HG03103 (cell line): ENCODE data around the gene COMP.

ENCODE experiments used
- ATAC-seq: cut with Tn5 transposase; IDR thresholded peaks from one replicate; pipeline ENCODE4 v1.9.1; 2021; ENCODE audit warnings: low read depth; ENCODE audit not compliant: unreplicated experiment

COMP gene

GRCh38 chr19:18804139-18804601 is 13.1 kb upstream of the COMP start:
- ATAC-seq: no peak

- no peak for ATAC-seq
Measured at GRCh38 chr19:18803550-18804138, 12.5 kb upstream of the COMP start.

GRCh38 chr19:18802354-18802753 is 11.2 kb upstream of the COMP start:
- no peak for ATAC-seq

- no peak for ATAC-seq
Measured at GRCh38 chr19:18800636-18801035, 9.5 kb upstream of the COMP start.

GRCh38 chr19:18800079-18800478 is 9.0 kb upstream of the COMP start:
- ATAC-seq: no peak

DNA sequence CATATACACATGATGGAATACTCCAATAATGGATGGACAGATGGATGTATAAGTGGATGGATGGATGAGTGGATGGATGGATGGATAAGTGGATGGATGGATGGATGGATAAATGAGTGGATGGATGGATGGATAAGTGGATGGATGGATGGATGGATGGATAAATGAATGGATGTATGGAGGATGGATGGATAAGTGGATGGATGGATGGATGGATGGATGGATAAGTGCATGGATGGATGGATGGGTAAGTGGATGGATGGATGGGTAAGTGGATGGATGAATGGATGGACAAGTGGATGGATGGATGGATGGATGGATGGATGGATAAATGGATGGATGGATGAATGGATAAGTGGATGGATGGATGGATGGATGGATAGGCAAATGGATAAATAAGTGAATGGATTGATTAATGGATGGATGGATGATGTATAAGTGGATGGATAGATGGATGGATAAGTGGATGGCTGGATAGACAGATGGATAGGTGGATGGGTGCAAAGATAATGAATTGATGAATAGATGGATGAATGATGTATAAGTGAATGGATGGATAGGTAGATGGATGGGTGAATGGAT is 8.4 kb upstream of the COMP start:
- ATAC-seq: no peak

- no peak for ATAC-seq
Measured at GRCh38 chr19:18798384-18799352, 7.6 kb upstream of the COMP start.

GRCh38 chr19:18796239-18796638 is 5.1 kb upstream of the COMP start:
- ATAC-seq: no peak

DNA sequence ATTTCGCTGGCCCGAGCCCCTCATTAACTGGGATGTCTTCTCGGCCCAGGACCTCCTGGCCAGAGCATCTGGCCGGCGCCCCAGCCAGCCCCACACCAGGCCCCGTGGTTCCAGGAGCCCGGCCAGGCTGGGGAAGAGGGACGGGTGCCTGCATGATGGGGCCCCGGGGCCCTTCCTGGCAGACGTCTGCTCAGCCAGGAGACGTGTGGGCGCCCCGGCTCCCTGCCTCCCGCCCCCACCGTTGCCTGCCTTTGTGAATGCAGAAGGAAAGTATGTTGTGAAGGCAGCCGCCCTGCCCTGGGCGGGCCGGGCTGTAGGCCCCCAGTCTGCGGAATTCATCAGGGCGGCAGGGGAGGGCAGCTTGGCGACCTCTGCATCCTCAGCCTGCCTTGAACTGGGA is 4.4 kb upstream of the COMP start:
- ATAC-seq: no peak

- no peak for ATAC-seq
Measured at GRCh38 chr19:18794692-18795091, 3.6 kb upstream of the COMP start.

- ATAC-seq: no peak
Measured at GRCh38 chr19:18794029-18794313, 2.9 kb upstream of the COMP start.

DNA sequence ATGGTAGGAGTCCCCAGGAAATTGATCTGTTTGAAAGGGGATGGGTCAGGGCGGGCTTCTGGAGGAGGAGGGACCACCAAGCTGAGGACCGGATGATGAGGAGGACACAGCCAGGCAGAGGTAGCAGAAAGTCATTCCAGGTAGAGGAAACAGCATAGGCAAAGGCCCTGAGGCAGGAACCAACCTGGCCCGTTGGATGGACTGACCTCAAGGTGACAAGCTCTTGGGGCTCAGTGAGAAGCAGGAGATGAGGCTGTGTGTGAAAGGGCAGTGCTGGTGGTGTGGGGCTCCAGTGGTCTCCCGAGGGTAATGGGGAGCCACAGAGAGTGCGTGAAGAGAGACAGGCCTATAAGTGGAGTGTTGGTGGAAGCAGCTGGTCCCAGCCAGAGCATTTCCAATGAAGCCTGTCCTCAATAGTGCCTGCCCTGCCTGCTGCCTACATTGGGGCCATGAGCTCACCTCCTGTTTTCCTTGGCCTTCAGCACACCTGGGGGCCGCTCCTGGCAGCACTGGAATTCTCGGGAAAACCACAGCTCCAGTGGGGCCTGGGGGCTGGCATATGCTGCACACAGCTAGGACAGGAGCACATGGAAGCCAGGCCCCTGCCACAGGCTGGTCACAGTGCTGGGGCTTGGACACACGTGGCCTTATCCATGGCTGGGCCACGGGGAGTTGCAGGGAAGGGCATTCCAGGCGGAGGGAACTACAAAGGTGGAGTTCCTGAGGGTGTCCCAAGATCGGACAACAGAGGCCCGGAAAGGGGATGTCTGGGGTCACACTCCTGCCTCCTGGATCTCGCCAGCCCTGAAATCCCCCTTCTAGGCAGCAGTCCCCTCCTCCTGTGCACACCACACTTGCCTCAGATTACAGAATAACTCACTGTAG is 2.3 kb upstream of the COMP start:
- no peak for ATAC-seq

- no peak for ATAC-seq
Measured at GRCh38 chr19:18792661-18793060, 1.6 kb upstream of the COMP start.

DNA sequence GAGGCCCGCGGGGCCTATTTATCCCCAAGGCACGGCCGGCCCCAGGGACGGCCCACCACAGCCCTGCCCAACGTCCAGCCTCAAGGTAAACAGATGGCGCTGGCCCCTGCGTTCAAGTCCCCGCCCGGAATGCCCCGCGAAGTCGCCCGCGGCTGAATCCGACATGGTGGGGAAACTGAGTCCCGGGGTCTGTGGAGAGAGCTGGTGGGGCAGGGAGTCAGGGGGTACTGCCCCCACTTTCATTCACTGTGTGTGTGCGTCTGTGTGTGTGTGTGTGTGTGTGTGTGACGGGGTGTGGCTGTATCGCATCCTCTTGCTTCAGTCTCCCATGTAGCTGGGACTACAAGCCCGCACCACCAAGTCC is 192 bp upstream of the COMP start:
- ATAC-seq: no peak

GRCh38 chr19:18789883-18790565 is 1.1 kb downstream of the COMP start:
- ATAC-seq: no peak

DNA sequence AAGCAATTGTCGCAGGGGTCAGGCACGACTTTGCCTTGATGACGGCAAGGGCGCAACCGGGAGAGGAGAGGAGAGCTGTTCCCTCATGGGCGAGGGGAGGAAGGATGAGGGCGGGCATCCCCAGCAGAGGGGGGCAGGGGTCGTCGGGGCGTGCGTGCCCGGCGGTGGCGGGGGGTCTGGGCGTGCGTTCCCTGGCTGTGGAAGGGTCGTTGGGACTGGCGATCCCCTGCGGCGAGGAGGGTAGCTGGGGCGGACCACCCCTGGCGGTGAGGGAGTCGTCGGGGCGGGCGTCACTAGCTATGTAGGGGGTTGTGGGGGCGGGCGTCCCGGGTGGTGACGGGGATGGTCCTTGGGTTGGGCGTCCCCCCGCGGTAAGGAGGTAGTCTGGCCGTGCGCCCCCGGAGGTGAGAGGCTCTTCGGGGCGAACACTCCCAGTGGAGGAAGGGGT is 1.7 kb downstream of the COMP start:
- ATAC-seq: no peak

DNA sequence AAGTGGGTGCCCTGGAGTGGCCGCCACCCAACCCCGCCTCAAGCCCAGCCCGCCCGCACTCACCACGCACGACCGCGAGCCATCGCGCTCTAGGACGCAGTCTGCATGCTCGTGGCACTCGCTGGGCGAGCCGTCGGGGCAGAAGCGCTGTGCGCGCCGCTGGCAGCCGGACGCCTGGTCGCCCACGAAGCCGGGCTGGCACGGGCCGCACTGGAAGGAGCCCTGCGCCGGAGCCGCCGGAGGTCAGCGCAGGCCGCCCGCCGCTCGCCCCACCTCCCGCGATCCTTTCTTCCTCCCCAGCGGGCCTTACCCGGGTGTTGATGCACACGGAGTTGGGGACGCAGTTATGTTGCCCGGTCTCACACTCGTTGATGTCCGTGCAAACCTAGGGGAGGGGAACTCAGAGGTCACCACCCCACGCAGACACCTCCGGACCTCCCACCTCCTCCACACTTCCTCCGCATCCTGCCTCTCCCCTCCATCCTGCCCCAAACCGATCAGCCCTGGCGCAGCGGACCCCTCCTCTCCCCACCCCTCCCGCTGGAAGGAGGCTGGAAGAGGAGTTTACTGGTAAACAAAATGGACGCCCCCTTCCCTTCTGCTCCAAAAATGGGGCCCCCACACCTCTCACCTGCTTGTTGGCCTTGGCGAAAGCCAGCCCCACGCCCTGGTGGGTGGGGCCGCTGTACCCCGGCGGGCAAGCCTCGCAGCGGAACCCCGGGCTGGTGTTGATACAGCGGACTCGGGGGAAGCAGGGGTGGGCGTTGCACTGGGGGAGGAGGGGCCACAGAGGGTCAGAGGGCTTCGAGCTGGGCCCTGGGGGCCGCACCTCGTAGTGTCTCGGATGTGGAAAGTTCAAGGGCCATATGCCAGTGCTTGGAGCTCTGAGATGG is 2.3 kb downstream of the COMP start:
- ATAC-seq: no peak

GRCh38 chr19:18785179-18786124 is 5.7 kb downstream of the COMP start:
- ATAC-seq: no peak
